ENCODE measurements around the gene VAX1. TPM values are rescaled to one million over a fixed set of nuclear protein-coding genes. Genes with fewer than 3 reads are reported as not detected.

VAX1 gene
- total and polyA plus RNA-seq, 2 donors (not counting 3 experiments of a cell fraction or from before 2014, with no cell fraction given): not detected

GRCh38 chr10:117162093-117163060 lies 24.3 kb upstream of the VAX1 start:
- Histone ChIP-seq H3K4me3 (replicated peaks in 1 of 3; ENCODE audit: insufficient read depth in 1 of 3, low read depth in 1 of 3, low read length in 3 of 3) (no peak overlapping the region), H3K4me2 (ENCODE audit: insufficient read depth, low read length) (no peak overlapping the region), H3K9me1 (replicated peaks; ENCODE audit: control insufficient read depth, extremely low read depth, insufficient read depth, low read length) (no peaks in the 10 kb centered on the region), H3K9ac (replicated peaks; ENCODE audit: extremely low read depth, insufficient read depth, low read length) (no peak overlapping the region), H2AFZ (ENCODE audit: low read depth, low read length) (no peak overlapping the region), H3K27ac (ENCODE audit: insufficient read depth, low read depth, low read length) (no peak overlapping the region), H3K4me1 (ENCODE audit: control insufficient read depth, extremely low read depth, insufficient read depth, low read length) (no peaks in the 10 kb centered on the region), H3K27me3 (ENCODE audit: control insufficient read depth in 2 of 2, insufficient read depth in 2 of 2, low read length in 2 of 2) (peaks cover 87 to 97% of the 10 kb centered on the region in 2 experiments), H3K9me3 (replicated peaks; ENCODE audit: control insufficient read depth, insufficient read depth, low read length) (no peaks in the 10 kb centered on the region), H4K20me1 (replicated peaks; ENCODE audit: control insufficient read depth, extremely low read depth, insufficient read depth, low read length) (no peaks in the 10 kb centered on the region), H3K79me2 (ENCODE audit: control insufficient read depth, insufficient read depth, low read length) (no peaks in the 10 kb centered on the region), H3K36me3 (ENCODE audit: control insufficient read depth in 2 of 2, extremely low read depth in 1 of 2, insufficient read depth in 2 of 2, low read length in 2 of 2) (no peaks in the 10 kb centered on the region)
- dilution Hi-C loops (cut with MboI; ENCODE audit: extremely low pct_ligation_motif_present, low sequenced_read_pairs): loop anchor here (25.0 kb wide), 1 partner anchor 350 kb away; no protein-coding TSS in a partner anchor
- intact Hi-C loops (cut with micrococcal nuclease): no loop called here
- POLR2A ChIA-PET: no interaction called here
- TF ChIP-seq EZH2 (IDR thresholded peaks at IDR 0.05; ENCODE audit: borderline replicate concordance, low read depth, low read length, severe bottlenecking): peak; percentile 45
- TF ChIP-seq JUN (IDR thresholded peaks at IDR 0.05; ENCODE audit: borderline replicate concordance, insufficient read depth, insufficient read length, low read depth): no peak
- no peak for FAIRE-seq
- BruUV-seq (replicated peaks): no TSS peak
- CTCF ChIA-PET: interaction anchor here (0.6 to 1.3 kb wide), 3 partner anchors 12 to 1637 kb away, joined by 3 to 6 read pairs (median 3); no protein-coding TSS in a partner anchor
- no peak for DNase-seq (ENCODE audit: low read depth, low spot score)

GRCh38 chr10:117161386-117162033 lies 23.4 kb upstream of the VAX1 start:
- no peak for TF ChIP-seq CTCF (IDR thresholded peaks at IDR 0.05; ENCODE audit: extremely low read depth in 1 of 2, insufficient read depth in 1 of 2, low read depth in 1 of 2, low read length in 2 of 2)
- no peak for TF ChIP-seq GATA2 (IDR thresholded peaks at IDR 0.05; ENCODE audit: insufficient read depth, insufficient read length, low read depth, low read length)
- no peak for TF ChIP-seq MYC (IDR thresholded peaks at IDR 0.05; ENCODE audit: low read depth, low read length)
- TF ChIP-seq EZH2 (IDR thresholded peaks at IDR 0.05; ENCODE audit: borderline replicate concordance, low read depth, low read length, severe bottlenecking): no peak
- no peak for TF ChIP-seq POLR2AphosphoS5 (IDR thresholded peaks at IDR 0.05; ENCODE audit: insufficient read depth, low read depth, low read length)
- TF ChIP-seq POLR2A (IDR thresholded peaks at IDR 0.05; ENCODE audit: low read depth, low read length): no peak
- no peak for TF ChIP-seq JUN (IDR thresholded peaks at IDR 0.05; ENCODE audit: borderline replicate concordance, insufficient read depth, insufficient read length, low read depth)
- TF ChIP-seq FOS (IDR thresholded peaks at IDR 0.05; ENCODE audit: borderline replicate concordance, insufficient read depth, low read length): no peak
- TF ChIP-seq MAX (IDR thresholded peaks at IDR 0.05; ENCODE audit: insufficient read depth, insufficient read length): no peak
- H3K9me1 ChIP-seq (replicated peaks; ENCODE audit: control insufficient read depth, extremely low read depth, insufficient read depth, low read length): no peaks in the 10 kb centered on the region
- no peak for FAIRE-seq
- intact Hi-C loops (cut with micrococcal nuclease) (no loop called here), dilution Hi-C loops (cut with MboI; ENCODE audit: extremely low pct_ligation_motif_present, low sequenced_read_pairs) (loop anchor here (25.0 kb wide), 1 partner anchor 349 kb away; no protein-coding TSS in a partner anchor)
- BruUV-seq (replicated peaks): no TSS peak
- H3K27me3 ChIP-seq (ENCODE audit: control insufficient read depth in 2 of 2, insufficient read depth in 2 of 2, low read length in 2 of 2): peaks cover 78 to 88% of the 10 kb centered on the region in 2 experiments
- ChIA-PET CTCF (interaction anchor here (1.3 kb wide), 1 partner anchor 13 kb away, joined by 6 read pairs; no protein-coding TSS in a partner anchor), POLR2A (no interaction called here)
- DNase-seq (ENCODE audit: low read depth, low spot score): no peak
- no peaks in the 10 kb centered on the region for H3K79me2 ChIP-seq (ENCODE audit: control insufficient read depth, insufficient read depth, low read length)
- H3K4me2 ChIP-seq (ENCODE audit: insufficient read depth, low read length): no peak overlapping the region
- no peaks in the 10 kb centered on the region for H3K4me1 ChIP-seq (ENCODE audit: control insufficient read depth, extremely low read depth, insufficient read depth, low read length)
- no peak overlapping the region for H2AFZ ChIP-seq (ENCODE audit: low read depth, low read length)
- H3K4me3 ChIP-seq (replicated peaks in 1 of 3; ENCODE audit: insufficient read depth in 1 of 3, low read depth in 1 of 3, low read length in 3 of 3): no peak overlapping the region
- H3K9me3 ChIP-seq (replicated peaks; ENCODE audit: control insufficient read depth, insufficient read depth, low read length): no peaks in the 10 kb centered on the region
- H3K36me3 ChIP-seq (ENCODE audit: control insufficient read depth in 2 of 2, extremely low read depth in 1 of 2, insufficient read depth in 2 of 2, low read length in 2 of 2): no peaks in the 10 kb centered on the region
- no peaks in the 10 kb centered on the region for H4K20me1 ChIP-seq (replicated peaks; ENCODE audit: control insufficient read depth, extremely low read depth, insufficient read depth, low read length)
- no peak overlapping the region for H3K9ac ChIP-seq (replicated peaks; ENCODE audit: extremely low read depth, insufficient read depth, low read length)
- no peak overlapping the region for H3K27ac ChIP-seq (ENCODE audit: insufficient read depth, low read depth, low read length)
